IMR-90 (cell line): ENCODE measurements around the gene MRC2. TPM values are rescaled to one million over a fixed set of nuclear protein-coding genes. Genes with fewer than 3 reads are reported as not detected.

Experiments
- ATAC-seq: fragments of 200-7000 bp; cut with Tn5 transposase; 2 replicates; pipeline ENCODE4 v1.9.1; 2020; ENCODE audit warnings: low read depth, mild to moderate bottlenecking, moderate library complexity
- BruUV-seq: library from RNA; stranded (reverse); fragments of 400-500 nt; replicated peaks from 2 replicates; lab custom pipeline; 2021; lab: Mats Ljungman, UMichigan
- CTCF ChIA-PET: fragments of 300-600 bp; formaldehyde crosslinking; extraction: SDS; loops from one replicate; lab custom pipeline; 2021; ENCODE audit warnings: antibody characterized with exemption; lab: Yijun Ruan, JAX
- POLR2A ChIA-PET: fragments of 300-600 bp; sonication (Branson Sonifier 250); formaldehyde crosslinking; loops from one replicate; lab custom pipeline; 2022; ENCODE audit warnings: antibody characterized with exemption; ENCODE audit not compliant: unreplicated experiment; lab: Charles Lee
- DNase-seq: peaks from one replicate; pipeline ENCODE4 v3.0.0; 2013
- H2AFZ ChIP-seq: replicated peaks from 2 replicates; pipeline ENCODE3; 2013; ENCODE audit warnings: low read length, mild to moderate bottlenecking; ENCODE audit not compliant: poor library complexity
- H2AK5ac ChIP-seq: 2 replicates; pipeline ENCODE4 v1.6.1; 2013; ENCODE audit warnings: low read depth, low read length, inconsistent platforms
- H2AK9ac ChIP-seq: replicated peaks from 2 replicates; pipeline ENCODE3; 2013; ENCODE audit warnings: mild to moderate bottlenecking, low read depth, low read length, moderate library complexity; ENCODE audit not compliant: poor library complexity
- H2BK120ac ChIP-seq: 2 replicates; pipeline ENCODE4 v1.6.1; 2013; ENCODE audit warnings: low read depth, low read length, inconsistent platforms
- H2BK15ac ChIP-seq: 3 replicates; pipeline ENCODE4 v1.6.1; 2013; ENCODE audit warnings: low read depth, low read length, inconsistent platforms
- H2BK20ac ChIP-seq: 2 replicates; pipeline ENCODE4 v1.6.1; 2013; ENCODE audit warnings: low read depth, mild to moderate bottlenecking, inconsistent platforms, low read length, moderate library complexity
- H2BK5ac ChIP-seq: 2 replicates; pipeline ENCODE4 v1.6.1; 2013; ENCODE audit warnings: mild to moderate bottlenecking, low read depth, low read length, inconsistent platforms; ENCODE audit not compliant: poor library complexity, severe bottlenecking
- H3K14ac ChIP-seq: replicated peaks from 2 replicates; pipeline ENCODE4 v1.6.1; 2013; ENCODE audit warnings: low read depth, low read length, inconsistent platforms
- H3K18ac ChIP-seq: 2 replicates; pipeline ENCODE4 v1.6.1; 2013; ENCODE audit warnings: low read depth, low read length, control low read depth
- H3K23ac ChIP-seq: 2 replicates; pipeline ENCODE4 v1.6.1; 2013; ENCODE audit warnings: low read depth, low read length, inconsistent platforms
- H3K27ac ChIP-seq: 2 replicates; pipeline ENCODE4 v1.5.1; 2013; ENCODE audit warnings: mild to moderate bottlenecking, control low read depth, low read length; ENCODE audit not compliant: insufficient read depth
- H3K27me3 ChIP-seq: 2 replicates; pipeline ENCODE4 v1.6.1; 2013; ENCODE audit warnings: low read length; ENCODE audit not compliant: control insufficient read depth, insufficient read depth
- H3K36me3 ChIP-seq: 2 replicates; pipeline ENCODE4 v1.6.1; 2013; ENCODE audit warnings: low read length, mixed read lengths; ENCODE audit not compliant: control insufficient read depth, insufficient read depth
- H3K4ac ChIP-seq: 2 replicates; pipeline ENCODE4 v1.6.1; 2013; ENCODE audit warnings: low read depth, low read length, inconsistent platforms
- H3K4me1 ChIP-seq: 2 replicates; pipeline ENCODE4 v1.6.1; 2013; ENCODE audit warnings: low read length, mixed read lengths; ENCODE audit not compliant: control insufficient read depth, insufficient read depth
- H3K4me2 ChIP-seq: 2 replicates; pipeline ENCODE4 v1.6.1; 2013; ENCODE audit warnings: low read depth, mild to moderate bottlenecking, control low read depth, low read length, moderate library complexity
- H3K4me3 ChIP-seq: 2 replicates; pipeline ENCODE4 v1.5.1; 2013; ENCODE audit warnings: low read depth, mild to moderate bottlenecking, control low read depth, low read length, moderate library complexity; ENCODE audit not compliant: insufficient read depth
- H3K56ac ChIP-seq: 2 replicates; pipeline ENCODE4 v1.6.1; 2013; ENCODE audit warnings: low read length, inconsistent platforms; ENCODE audit not compliant: insufficient read depth; ENCODE audit errors: extremely low read depth
- H3K79me1 ChIP-seq, 2 experiments: 2 replicates each; pipeline ENCODE4 v1.6.1; 2013; ENCODE audit warnings: low read length in 2 of 2, inconsistent platforms in 1 of 2, low read depth in 1 of 2
- H3K9ac ChIP-seq: 2 replicates; pipeline ENCODE4 v1.6.1; 2013; ENCODE audit warnings: low read depth, low read length, control low read depth
- H3K9me1 ChIP-seq: 2 replicates; pipeline ENCODE4 v1.6.1; 2013; ENCODE audit warnings: low read length, inconsistent platforms; ENCODE audit not compliant: insufficient read depth
- H3K9me3 ChIP-seq: 2 replicates; pipeline ENCODE4 v1.6.1; 2013; ENCODE audit warnings: low read length; ENCODE audit not compliant: control insufficient read depth, insufficient read depth
- H4K20me1 ChIP-seq: 2 replicates; pipeline ENCODE4 v1.6.1; 2013; ENCODE audit warnings: low read length, inconsistent platforms; ENCODE audit not compliant: insufficient read depth
- H4K5ac ChIP-seq: 2 replicates; pipeline ENCODE4 v1.6.1; 2013; ENCODE audit warnings: mild to moderate bottlenecking, low read depth, low read length, control low read depth
- H4K8ac ChIP-seq, 2 experiments: 2 replicates each; pipeline ENCODE4 v1.6.1; 2013; ENCODE audit warnings: low read depth in 2 of 2, low read length in 2 of 2, control low read depth in 1 of 2, inconsistent platforms in 1 of 2
- H4K91ac ChIP-seq: 2 replicates; pipeline ENCODE4 v1.6.1; 2013; ENCODE audit warnings: low read depth, low read length, inconsistent platforms; ENCODE audit not compliant: insufficient read depth
- BHLHE40 ChIP-seq: fragments of 150-350 bp; IDR thresholded peaks from 2 replicates; pipeline ENCODE4 v1.6.1; 2016; ENCODE audit warnings: mild to moderate bottlenecking, low read depth, low read length
- CEBPB ChIP-seq: IDR thresholded peaks from 2 replicates; pipeline ENCODE4 v1.6.1; 2012; ENCODE audit warnings: low read depth, low read length, improper control_type of control experiment
- CHD1 ChIP-seq: IDR thresholded peaks from 2 replicates; pipeline ENCODE4 v1.6.1; 2012; ENCODE audit warnings: low read depth, low read length, improper control_type of control experiment
- CTCF ChIP-seq: conservative IDR thresholded peaks from 2 replicates; pipeline ENCODE4 v1.5.1; 2012; ENCODE audit warnings: mild to moderate bottlenecking, low read depth, low read length, improper control_type of control experiment
- FOS ChIP-seq: fragments of 150-350 bp; IDR thresholded peaks from 2 replicates; pipeline ENCODE4 v1.6.1; 2016; ENCODE audit warnings: low read depth, low read length
- MAFK ChIP-seq: IDR thresholded peaks from 2 replicates; pipeline ENCODE4 v1.6.1; 2012; ENCODE audit warnings: low read depth, low read length, improper control_type of control experiment
- MAZ ChIP-seq: IDR thresholded peaks from 2 replicates; pipeline ENCODE4 v1.6.1; 2012; ENCODE audit warnings: low read depth, mild to moderate bottlenecking, low read length, improper control_type of control experiment, moderate library complexity, borderline replicate concordance
- MXI1 ChIP-seq: IDR thresholded peaks from 2 replicates; pipeline ENCODE4 v1.6.1; 2012; ENCODE audit warnings: low read depth, mild to moderate bottlenecking, low read length, moderate library complexity, borderline replicate concordance
- NFE2L2 ChIP-seq: fragments of 150-350 bp; IDR thresholded peaks from 2 replicates; pipeline ENCODE4 v1.6.1; 2016; ENCODE audit warnings: low read depth, mild to moderate bottlenecking, low read length
- POLR2A ChIP-seq: IDR thresholded peaks from 2 replicates; pipeline ENCODE4 v1.6.1; 2012; ENCODE audit warnings: mild to moderate bottlenecking, low read depth, low read length
- RAD21 ChIP-seq: IDR thresholded peaks from 2 replicates; pipeline ENCODE4 v1.6.1; 2012; ENCODE audit warnings: low read length, improper control_type of control experiment
- RCOR1 ChIP-seq: IDR thresholded peaks from 2 replicates; pipeline ENCODE4 v1.6.1; 2012; ENCODE audit warnings: mild to moderate bottlenecking, low read length, improper control_type of control experiment; ENCODE audit not compliant: insufficient replicate concordance
- RFX5 ChIP-seq: IDR thresholded peaks from 2 replicates; pipeline ENCODE4 v1.8.0; 2012; ENCODE audit warnings: low read depth, mild to moderate bottlenecking, low read length, moderate library complexity
- SMC3 ChIP-seq: fragments of 150-350 bp; IDR thresholded peaks from 2 replicates; pipeline ENCODE4 v1.6.1; 2016; ENCODE audit warnings: low read depth, mild to moderate bottlenecking, antibody characterized with exemption, low read length, moderate library complexity
- WGBS, 2 experiments: methylation state at CpG; one replicate each; pipeline versions ENCODE4 v1.1.5 to v1.1.7; 2013; ENCODE audit warnings: missing lambda C conversion rate in 2 of 2; ENCODE audit not compliant: insufficient read length in 1 of 2; ENCODE audit errors: extremely low coverage in 2 of 2; 5-methylcytosine and 5-hydroxymethylcytosine counted together
- dilution Hi-C: fragments of 300-500 bp; cut with HindIII; formaldehyde crosslinking; loops from one replicate; pipeline ENCODE4 v1.14.3; 2018; ENCODE audit warnings: low sequenced_read_pairs; ENCODE audit not compliant: unreplicated experiment
- in situ Hi-C: fragments of 300-500 bp; cut with MboI; formaldehyde crosslinking; loops from 3 replicates; pipeline ENCODE4 v1.14.3; 2019; ENCODE audit warnings: low sequenced_read_pairs, inconsistent platforms, mixed read lengths
- intact Hi-C: fragments of 100-400 bp; cut with micrococcal nuclease; formaldehyde crosslinking; loops from 2 replicates; pipeline ENCODE4 v1.10.0; 2022
- polyA plus RNA-seq, 3 experiments: library from polyadenylated mRNA; depleted of rRNA; stranded (reverse); fragments of >200 nt; gene quantifications; 2 replicates each; pipeline ENCODE4 v1.2.3, GENCODE V29; 2012; ENCODE audit warnings: low replicate concordance in 1 of 3
- total RNA-seq: library from RNA; depleted of rRNA; stranded (reverse); fragments of >200 nt; gene quantifications from 2 replicates; pipeline ENCODE4 v1.2.3, GENCODE V29; 2012
- TF ChIP-seq, protein P1 (sequence below): fragments of 150-350 bp; IDR thresholded peaks from 2 replicates; pipeline ENCODE4 v1.6.1; 2017; ENCODE audit warnings: mild to moderate bottlenecking, antibody characterized with exemption, low read length, low read depth
- TF ChIP-seq, protein P2 (sequence below): fragments of 150-350 bp; IDR thresholded peaks from 2 replicates; pipeline ENCODE4 v1.6.1; 2016; ENCODE audit warnings: low read depth, mild to moderate bottlenecking, low read length, moderate library complexity, borderline replicate concordance

MRC2 gene
- total and polyA plus RNA-seq, 2 of the 4 experiments (the other 2 are of a cell fraction), result 39.3 to 137 TPM

DNA sequence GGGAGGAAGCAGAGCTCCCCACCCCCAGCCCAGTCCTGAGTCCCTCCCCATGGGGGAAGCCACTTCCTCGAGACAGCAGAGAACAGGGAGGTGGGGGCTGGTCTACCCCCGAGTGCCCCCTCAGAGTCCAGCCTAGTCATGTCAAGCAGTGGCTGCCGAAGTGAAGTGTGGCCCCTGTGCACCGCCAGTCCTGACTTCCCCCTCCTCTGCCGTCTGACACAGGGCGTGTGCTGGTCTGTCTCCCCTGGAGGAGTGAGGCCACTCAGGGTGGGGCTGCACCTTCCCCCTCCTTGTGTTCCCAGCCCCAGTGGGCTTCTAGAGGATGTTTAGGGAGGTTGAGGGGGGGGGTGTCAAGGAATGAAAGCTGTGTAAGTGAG lies 46.9 kb downstream of the MRC2 start:
- Histone ChIP-seq H2BK5ac (no peak overlapping the region), H3K4me3 (no peak overlapping the region), H4K8ac (no peak overlapping the region), H3K27me3 (no peaks in the 10 kb centered on the region), H4K5ac (no peak overlapping the region), H2AK5ac (no peak overlapping the region), H2AFZ (no peak overlapping the region), H3K56ac (no peak overlapping the region), H3K9me1 (no peaks in the 10 kb centered on the region), H4K91ac (no peak overlapping the region), H3K9ac (no peak overlapping the region), H3K36me3 (peaks cover 83% of the 10 kb centered on the region), H2BK20ac (no peak overlapping the region), H3K79me1 (peaks cover 9 to 41% of the 10 kb centered on the region in 2 experiments), H3K14ac (no peak overlapping the region), H3K23ac (no peak overlapping the region), H3K9me3 (no peaks in the 10 kb centered on the region), H3K27ac (no peak overlapping the region), H2BK15ac (no peak overlapping the region), H3K4me2 (no peak overlapping the region), H2AK9ac (no peak overlapping the region), H3K18ac (no peak overlapping the region), H4K20me1 (peaks cover 11% of the 10 kb centered on the region), H3K4me1 (no peaks in the 10 kb centered on the region), H2BK120ac (no peak overlapping the region), H3K4ac (no peak overlapping the region)
- dilution Hi-C loops (no loop called here), intact Hi-C loops (no loop called here), in situ Hi-C loops (no loop called here)
- ChIA-PET POLR2A (no interaction called here), CTCF (interaction anchor here (0.5 kb wide), 1 partner anchor 15 kb away, joined by 3 read pairs; no protein-coding TSS in a partner anchor)
- ATAC-seq, result no peak
- WGBS, 2 experiments, result no CpG with 5 or more reads among the region's 6 CpGs
- DNase-seq, result no peak
- BruUV-seq, result no TSS peak
- TF ChIP-seq MXI1 (no peak), CTCF (no peak), RFX5 (no peak), BHLHE40 (no peak), NFE2L2 (no peak), CEBPB (no peak), RCOR1 (no peak), MAFK (no peak), POLR2A (no peak), SMC3 (no peak), MAZ (no peak), FOS (no peak), RAD21 (no peak), CHD1 (no peak)
- TF ChIP-seq, protein P1, sequence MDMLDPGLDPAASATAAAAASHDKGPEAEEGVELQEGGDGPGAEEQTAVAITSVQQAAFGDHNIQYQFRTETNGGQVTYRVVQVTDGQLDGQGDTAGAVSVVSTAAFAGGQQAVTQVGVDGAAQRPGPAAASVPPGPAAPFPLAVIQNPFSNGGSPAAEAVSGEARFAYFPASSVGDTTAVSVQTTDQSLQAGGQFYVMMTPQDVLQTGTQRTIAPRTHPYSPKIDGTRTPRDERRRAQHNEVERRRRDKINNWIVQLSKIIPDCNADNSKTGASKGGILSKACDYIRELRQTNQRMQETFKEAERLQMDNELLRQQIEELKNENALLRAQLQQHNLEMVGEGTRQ, result no peak
- TF ChIP-seq, protein P2, sequence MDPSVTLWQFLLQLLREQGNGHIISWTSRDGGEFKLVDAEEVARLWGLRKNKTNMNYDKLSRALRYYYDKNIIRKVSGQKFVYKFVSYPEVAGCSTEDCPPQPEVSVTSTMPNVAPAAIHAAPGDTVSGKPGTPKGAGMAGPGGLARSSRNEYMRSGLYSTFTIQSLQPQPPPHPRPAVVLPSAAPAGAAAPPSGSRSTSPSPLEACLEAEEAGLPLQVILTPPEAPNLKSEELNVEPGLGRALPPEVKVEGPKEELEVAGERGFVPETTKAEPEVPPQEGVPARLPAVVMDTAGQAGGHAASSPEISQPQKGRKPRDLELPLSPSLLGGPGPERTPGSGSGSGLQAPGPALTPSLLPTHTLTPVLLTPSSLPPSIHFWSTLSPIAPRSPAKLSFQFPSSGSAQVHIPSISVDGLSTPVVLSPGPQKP, result no peak
